Small intestine (tissue), 7 donors: ENCODE measurements around the gene TGM3. TPM values are rescaled to one million over a fixed set of nuclear protein-coding genes. Genes with fewer than 3 reads are reported as not detected.

Experiments used
- DNase-seq, 2 donors: peaks; one replicate each; pipeline versions ENCODE4 v3.0.0 to v3.0.0-alpha.2; 2013
- FAIRE-seq: peaks from 2 replicates; lab custom pipeline; 2012; peaks lifted over from hg19 to GRCh38; lab: Jason Lieb, UNC
- H3K27ac ChIP-seq, 3 donors: one replicate each; pipeline ENCODE4 v1.5.1; 2013; ENCODE audit warnings: low read length in 2 of 3, mild to moderate bottlenecking in 2 of 3, control low read depth in 1 of 3, inconsistent platforms in 1 of 3, low read depth in 1 of 3, moderate library complexity in 1 of 3
- H3K27me3 ChIP-seq, 3 donors: one replicate each; pipeline ENCODE4 v1.6.1; 2013; ENCODE audit warnings: low read length in 3 of 3, inconsistent platforms in 1 of 3; ENCODE audit not compliant: control insufficient read depth in 3 of 3, insufficient read depth in 3 of 3
- H3K36me3 ChIP-seq, 3 donors: one replicate each; pipeline ENCODE4 v1.6.1; 2013; ENCODE audit warnings: low read length in 3 of 3, inconsistent platforms in 1 of 3, low read depth in 1 of 3, mild to moderate bottlenecking in 1 of 3, moderate library complexity in 1 of 3; ENCODE audit not compliant: control insufficient read depth in 3 of 3, insufficient read depth in 2 of 3
- H3K4me1 ChIP-seq, 3 donors: one replicate each; pipeline ENCODE4 v1.6.1; 2013; ENCODE audit warnings: low read length in 2 of 3, inconsistent platforms in 1 of 3, low read depth in 1 of 3, mild to moderate bottlenecking in 1 of 3, moderate library complexity in 1 of 3; ENCODE audit not compliant: control insufficient read depth in 3 of 3, insufficient read depth in 2 of 3
- H3K4me3 ChIP-seq, 3 donors: one replicate each; pipeline ENCODE4 v1.5.1; 2013; ENCODE audit warnings: low read length in 3 of 3, control low read depth in 1 of 3, inconsistent platforms in 1 of 3, low read depth in 1 of 3, mild to moderate bottlenecking in 1 of 3, moderate library complexity in 1 of 3
- H3K9me3 ChIP-seq, 2 donors: one replicate each; pipeline ENCODE4 v1.6.1; 2013; ENCODE audit warnings: low read depth in 1 of 2, low read length in 1 of 2; ENCODE audit not compliant: control insufficient read depth in 2 of 2, insufficient read depth in 1 of 2
- WGBS, 3 donors: extraction: QIAGEN DNeasy Blood & Tissue Kit; methylation state at CpG; one replicate each; pipeline ENCODE4 v1.1.7; 2013; 5-methylcytosine and 5-hydroxymethylcytosine counted together
- polyA plus RNA-seq, 4 donors: library from polyadenylated mRNA; stranded (reverse) in 3 of 4; unstranded in 1 of 4; fragments of 200-250 nt in 3 of 4; fragments of 120-200 nt in 1 of 4; gene quantifications; one replicate each; pipeline versions ENCODE4 v1.2.1 to v1.2.3, GENCODE V29; 2013
- donor health status: healthy with polysubstance abuse.
- donor health status: control.
- donor health status: control.
- donor health status: Bipolar disorder and iron deficiency.
- donor health status: healthy.

Gene TGM3
- polyA plus RNA-seq, 4 donors = 0.35 to 1.6 (median 0.87) TPM

GRCh38 chr20:2365666-2366065, 69.9 kb downstream of the TGM3 start:
- H3K27me3 ChIP-seq = no peaks in the 10 kb centered on the region
- H3K4me3 ChIP-seq = no peak overlapping the region
- H3K9me3 ChIP-seq = peaks cover 0 to 5% of the 10 kb centered on the region in 2 donors
- H3K36me3 ChIP-seq = no peaks in the 10 kb centered on the region
- H3K27ac ChIP-seq = no peak overlapping the region
- 53 to 68% (median 59%) methylated on average over 3 of the region's 3 CpGs for WGBS, 3 donors
- no peak for FAIRE-seq
- no peak for DNase-seq
- H3K4me1 ChIP-seq = no peaks in the 10 kb centered on the region

- Histone ChIP-seq H3K4me3 (no peak overlapping the region), H3K4me1 (no peaks in the 10 kb centered on the region), H3K9me3 (no peaks in the 10 kb centered on the region), H3K27me3 (peaks cover 0 to 3% (median 0%) of the 10 kb centered on the region in 3 donors), H3K36me3 (no peaks in the 10 kb centered on the region), H3K27ac (no peak overlapping the region)
- DNase-seq (no peak), FAIRE-seq (no peak)
- 50 to 57% (median 55%) methylated on average over 1 of the region's 1 CpG for WGBS, 3 donors
These were observed 72.8 kb downstream of the TGM3 start for GRCh38 chr20:2368621-2369020.

- no peaks in the 10 kb centered on the region for H3K4me1 ChIP-seq
- FAIRE-seq = no peak
- no peak overlapping the region for H3K27ac ChIP-seq
- no peaks in the 10 kb centered on the region for H3K9me3 ChIP-seq
- DNase-seq = no peak
- H3K36me3 ChIP-seq = no peaks in the 10 kb centered on the region
- peaks cover 0 to 4% (median 0%) of the 10 kb centered on the region in 3 donors for H3K27me3 ChIP-seq
- no peak overlapping the region for H3K4me3 ChIP-seq
These were observed 77.3 kb downstream of the TGM3 start for GRCh38 chr20:2373098-2373497.

- FAIRE-seq = no peak
- H3K27ac ChIP-seq = no peak overlapping the region
These were observed 78.7 kb downstream of the TGM3 start for GRCh38 chr20:2374346-2375125.

GRCh38 chr20:2378893-2379292, 83.1 kb downstream of the TGM3 start:
- DNase-seq = no peak
- FAIRE-seq = no peak
- 82 to 90% (median 89%) methylated on average over 7 of the region's 7 CpGs for WGBS, 3 donors

More at GRCh38 chr20:2374346-2375125, 78.7 kb downstream of the TGM3 start:
- H3K36me3 ChIP-seq = no peaks in the 10 kb centered on the region
- no peak overlapping the region for H3K4me3 ChIP-seq
- 70 to 78% (median 76%) methylated on average over 9 of the region's 9 CpGs for WGBS, 3 donors
- no peak for DNase-seq
- H3K27me3 ChIP-seq = peaks cover 0 to 4% (median 0%) of the 10 kb centered on the region in 3 donors
- no peaks in the 10 kb centered on the region for H3K4me1 ChIP-seq
- no peaks in the 10 kb centered on the region for H3K9me3 ChIP-seq

GRCh38 chr20:2379511-2380229, 83.9 kb downstream of the TGM3 start:
- DNase-seq = no peak
- H3K27ac ChIP-seq = no peak overlapping the region
- FAIRE-seq = no peak
- H3K4me1 ChIP-seq = no peaks in the 10 kb centered on the region
- 36 to 48% (median 37%) methylated on average over 9 of the region's 9 CpGs for WGBS, 3 donors
- no peaks in the 10 kb centered on the region for H3K36me3 ChIP-seq
- H3K9me3 ChIP-seq = no peaks in the 10 kb centered on the region
- H3K27me3 ChIP-seq = no peaks in the 10 kb centered on the region
- no peak overlapping the region for H3K4me3 ChIP-seq

More at GRCh38 chr20:2378893-2379292, 83.1 kb downstream of the TGM3 start:
- Histone ChIP-seq H3K27me3 (no peaks in the 10 kb centered on the region), H3K36me3 (no peaks in the 10 kb centered on the region), H3K9me3 (no peaks in the 10 kb centered on the region), H3K4me3 (no peak overlapping the region), H3K27ac (no peak overlapping the region), H3K4me1 (no peaks in the 10 kb centered on the region)

- Histone ChIP-seq H3K4me1 (no peaks in the 10 kb centered on the region), H3K4me3 (no peak within 1 kb of the TSS), H3K36me3 (no peaks in the 10 kb centered on the region), H3K9me3 (no peaks in the 10 kb centered on the region), H3K27ac (no peak within 1 kb of the TSS), H3K27me3 (no peaks in the 10 kb centered on the region)
- no peak for DNase-seq
- FAIRE-seq = no peak
- 83 to 90% (median 90%) methylated on average over 10 of the region's 10 CpGs for WGBS, 3 donors
These were observed 84.8 kb downstream of the TGM3 start, which contains the start of gene TGM6 for GRCh38 chr20:2380601-2381000. TGM6 (plus strand) TSS chr20:2380901; CDS start chr20:2380969, 68 bp downstream.

GRCh38 chr20:2381303-2381702, 85.5 kb downstream of the TGM3 start:
- Histone ChIP-seq H3K9me3 (no peaks in the 10 kb centered on the region), H3K36me3 (no peaks in the 10 kb centered on the region), H3K4me3 (no peak overlapping the region), H3K4me1 (no peaks in the 10 kb centered on the region), H3K27me3 (no peaks in the 10 kb centered on the region), H3K27ac (no peak overlapping the region)
- DNase-seq = no peak
- 67 to 77% (median 75%) methylated on average over 7 of the region's 7 CpGs for WGBS, 3 donors
- no peak for FAIRE-seq
